NCI-H82 (cell line): ENCODE results near the gene RNASET2.
"Not testable (repeated sequence)": the region's sequence is repeated elsewhere in the genome, so short reads cannot be mapped to it uniquely, and the experiment has no call there.

ENCODE experiments used
- DNase-seq: peaks from one replicate; lab custom pipeline; 2025; lab: John Stamatoyannopoulos, UW

RNASET2 gene

DNA sequence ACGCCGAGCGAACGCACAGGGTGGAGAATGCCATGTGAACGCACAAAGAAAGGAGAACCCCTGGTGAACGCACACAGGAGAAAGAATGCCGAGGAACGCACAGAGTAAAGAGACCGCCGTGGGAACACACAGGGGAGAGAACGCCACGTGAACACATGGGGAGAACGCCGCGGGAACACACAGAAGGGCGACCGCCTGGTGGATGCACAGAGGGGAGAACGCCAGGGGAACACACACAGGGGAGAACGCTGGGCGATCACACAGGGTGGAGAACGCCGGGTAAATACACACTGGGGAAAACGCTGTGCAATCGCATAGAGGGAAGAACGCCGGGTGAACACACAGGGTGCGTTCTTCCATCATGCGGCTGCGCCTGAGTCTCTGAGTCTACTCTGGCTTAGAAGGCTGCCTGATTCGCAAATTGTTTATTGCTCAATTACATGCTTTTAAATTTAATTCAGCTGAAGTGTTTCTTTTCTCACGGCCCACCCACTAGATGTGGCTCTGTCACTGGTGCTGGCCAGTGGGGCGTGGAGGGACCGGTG, 54.1 kb downstream of the RNASET2 start:
- DNase-seq, result no peak

DNA sequence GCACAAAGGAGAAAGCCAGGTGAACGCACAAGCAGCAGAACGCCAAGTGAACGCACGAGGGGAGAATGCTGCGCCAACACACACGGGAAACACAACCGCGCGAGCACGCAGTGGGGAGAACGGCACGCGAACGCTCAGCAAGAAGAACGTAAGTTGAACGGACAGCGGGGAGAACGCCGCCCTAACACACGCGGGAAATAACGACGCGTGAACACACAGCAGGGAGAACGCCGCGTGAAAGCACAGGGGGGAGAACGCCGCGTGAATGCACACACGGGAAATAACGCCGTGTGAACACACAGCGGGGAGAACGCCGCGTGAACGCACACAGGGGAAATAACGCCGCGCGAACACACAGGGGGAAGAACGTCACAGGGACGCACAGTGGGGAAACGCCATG, 54.7 kb downstream of the RNASET2 start:
- DNase-seq, result no peak

DNA sequence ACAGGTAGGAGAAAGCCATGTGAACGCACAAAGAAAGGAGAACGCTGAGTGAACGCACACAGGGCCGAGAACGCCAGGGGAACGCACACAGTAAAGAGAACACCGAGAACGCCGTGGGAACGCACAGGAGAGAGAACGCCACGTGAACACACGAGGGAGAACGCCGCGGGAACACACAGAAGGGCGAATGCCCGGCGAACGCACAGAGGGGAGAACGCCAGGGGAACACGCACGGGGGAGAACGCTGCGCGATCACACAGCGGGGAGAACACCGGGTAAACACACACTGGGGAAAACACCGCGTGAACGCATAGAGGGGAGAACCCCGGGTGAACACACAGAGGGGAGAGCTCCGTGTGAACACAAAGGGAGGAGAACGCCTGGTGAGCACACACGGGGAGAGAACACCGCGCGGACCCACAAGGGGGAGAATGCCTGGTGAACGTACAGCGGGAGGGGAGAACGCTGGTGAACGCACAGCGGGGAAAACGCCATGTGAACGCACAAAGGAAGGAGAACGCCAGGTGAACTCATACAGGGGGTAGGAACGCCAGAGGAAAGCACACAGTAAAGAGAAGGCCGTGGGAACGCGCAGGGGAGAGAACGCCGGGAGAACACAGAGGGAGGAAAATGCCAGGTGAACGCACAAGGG, 55.3 kb downstream of the RNASET2 start:
- DNase-seq, result no peak

DNA sequence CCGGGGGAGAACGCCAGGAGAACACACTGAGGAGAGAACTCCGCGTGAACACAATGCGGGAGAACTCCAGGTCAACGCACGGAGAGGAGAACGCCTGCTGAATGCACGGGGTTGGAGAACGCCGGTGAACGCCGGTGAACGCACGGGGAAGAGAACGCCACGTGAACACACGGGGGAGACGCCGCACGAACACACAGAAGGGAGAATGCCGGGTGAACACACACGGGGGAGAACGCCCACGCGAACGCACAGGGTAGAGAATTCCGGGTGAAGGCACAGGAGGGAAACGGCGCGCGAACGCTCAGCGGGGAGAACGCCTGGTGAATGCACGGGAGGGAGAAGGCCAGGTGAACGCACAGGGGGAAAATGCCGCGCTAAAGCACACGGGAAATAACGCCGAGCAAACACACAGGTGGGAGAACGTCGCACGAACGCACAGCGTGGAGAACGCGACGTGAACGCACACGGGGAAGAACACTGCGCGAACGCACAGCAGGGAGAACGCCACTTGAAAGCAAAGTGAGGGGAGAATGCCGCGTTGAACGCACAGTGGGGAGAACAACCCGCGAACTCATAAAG, 56.1 kb downstream of the RNASET2 start:
- no peak for DNase-seq

DNA sequence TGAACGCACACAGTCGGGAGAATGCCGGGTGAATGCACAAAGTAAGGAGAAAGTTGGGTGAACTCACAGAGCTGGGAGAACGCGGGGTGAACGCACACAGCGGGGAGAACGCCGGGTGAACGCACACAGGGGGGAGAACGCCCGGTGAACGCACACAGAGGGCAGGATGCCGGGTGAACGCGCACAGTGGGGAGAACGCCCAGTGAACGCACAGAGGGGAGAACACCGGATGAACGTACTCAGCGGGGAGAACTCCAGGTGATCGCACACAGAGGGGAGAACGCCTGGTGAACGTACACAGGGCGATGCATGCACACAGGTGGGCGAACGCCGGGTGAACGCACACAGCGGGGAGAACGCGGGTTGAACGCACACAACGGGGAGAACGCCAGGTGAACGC, 57.4 kb downstream of the RNASET2 start:
- DNase-seq, result no peak

DNA sequence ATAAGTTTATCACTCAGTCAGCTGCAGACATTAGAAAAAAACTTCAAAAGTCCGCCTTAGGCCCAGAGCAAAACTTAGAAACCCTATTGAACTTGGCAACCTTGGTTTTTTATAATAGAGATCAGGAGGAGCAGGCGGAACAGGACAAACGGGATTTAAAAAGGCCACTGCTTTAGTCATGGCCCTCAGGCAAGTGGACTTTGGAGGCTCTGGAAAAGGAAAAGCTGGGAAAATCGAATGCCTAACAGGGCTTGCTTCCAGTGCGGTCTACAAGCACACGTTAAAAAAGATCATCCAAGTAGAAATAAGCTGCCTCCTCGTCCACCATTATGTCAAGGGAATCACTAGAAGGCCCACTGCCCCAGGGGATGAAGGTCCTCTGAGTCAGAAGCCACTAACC, 61.7 kb downstream of the RNASET2 start:
- DNase-seq, result not testable (repeated sequence)

DNA sequence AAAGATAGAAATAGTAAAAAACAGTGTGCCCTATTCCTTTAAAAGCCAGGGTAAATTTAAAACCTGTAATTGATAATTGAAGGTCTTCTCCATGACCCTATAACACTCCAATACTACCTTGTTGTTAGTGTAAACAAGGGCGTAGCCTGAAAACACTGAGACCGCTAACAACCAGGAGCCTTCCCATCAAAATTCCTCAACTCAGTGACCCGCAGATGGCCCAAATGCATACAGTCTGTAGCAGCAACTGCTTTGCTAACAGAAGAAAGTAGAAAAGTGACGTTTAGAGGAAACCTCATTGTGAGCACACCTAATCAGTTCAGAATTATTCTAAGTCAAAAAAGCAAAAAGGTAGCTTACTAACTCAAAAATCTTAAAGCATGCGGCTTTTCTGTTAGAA, 63.9 kb downstream of the RNASET2 start:
- DNase-seq, result not testable (repeated sequence)

DNA sequence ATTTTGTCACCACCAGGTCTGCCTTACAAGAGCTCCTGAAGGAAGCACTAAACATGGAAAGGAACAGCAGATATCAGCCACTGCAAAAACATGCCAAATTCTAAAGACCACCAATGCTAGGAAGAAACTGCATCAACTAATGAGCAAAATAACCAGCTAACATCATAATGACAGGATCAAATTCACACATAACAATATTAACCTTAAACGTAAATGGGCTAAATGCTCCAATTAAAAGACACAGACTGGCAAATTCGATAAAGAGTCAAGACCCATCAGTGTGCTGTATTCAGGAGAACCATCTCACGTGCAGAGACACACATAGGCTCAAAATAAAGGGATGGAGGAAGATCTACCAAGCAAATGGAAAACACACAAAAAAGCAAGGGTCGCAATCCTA, 69.6 kb downstream of the RNASET2 start:
- DNase-seq, result not testable (repeated sequence)

DNA sequence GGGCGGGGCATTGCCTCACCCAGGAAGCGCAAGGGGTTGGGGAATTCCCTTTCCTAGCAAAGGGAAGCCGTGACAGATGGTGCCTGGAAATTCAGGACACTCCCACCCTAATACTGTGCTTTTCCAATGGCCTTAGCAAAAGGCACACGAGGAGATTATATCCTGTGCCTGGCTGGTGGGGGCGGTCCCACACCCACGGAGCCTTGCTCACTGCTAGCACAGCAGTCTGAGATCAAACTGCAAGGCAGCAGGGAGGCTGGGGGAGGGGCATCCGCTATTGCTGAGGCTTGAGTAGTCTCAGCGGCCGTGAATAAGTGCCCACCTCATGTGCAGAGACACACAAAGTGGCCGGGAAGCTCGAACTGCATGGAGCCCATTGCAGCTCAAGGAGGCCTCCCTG, 71.4 kb downstream of the RNASET2 start:
- DNase-seq, result peak; percentile 11

DNA sequence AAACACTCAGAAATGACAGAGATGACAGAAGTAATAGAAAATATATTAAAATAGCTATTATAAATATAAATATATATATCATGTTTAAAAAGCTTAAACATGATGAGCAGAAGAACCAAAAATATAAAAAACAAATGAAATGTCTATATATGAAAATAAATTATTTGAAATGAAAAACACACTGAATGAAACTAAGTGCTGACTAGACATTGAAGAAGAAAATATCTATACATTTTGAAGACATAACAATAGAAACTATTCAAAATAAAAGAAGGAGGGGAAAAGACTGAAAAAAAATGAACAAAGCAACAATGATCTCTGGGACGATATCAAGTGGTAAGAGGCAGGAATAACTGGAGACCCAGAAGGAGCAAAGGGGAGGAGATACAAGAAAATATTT, 76.8 kb downstream of the RNASET2 start:
- DNase-seq, result no peak
